ENCODE data around the gene ATRAID. TPM values are rescaled to one million over a fixed set of nuclear protein-coding genes. Genes with fewer than 3 reads are reported as not detected.
A peak's percentile ranks its signal among the peaks of the same experiment; 100 is the strongest.
"Not testable (repeated sequence)": the region's sequence is repeated elsewhere in the genome, so short reads cannot be mapped to it uniquely, and the experiment has no call there.

The ATRAID gene
- polyA plus RNA-seq (2013, experiment 1 of 4) = 164 TPM
- 175 TPM for polyA plus RNA-seq (2013, experiment 2 of 4)
- 172 TPM for polyA plus RNA-seq (2013, experiment 3 of 4)
- polyA plus RNA-seq (2013, experiment 4 of 4) = 188 TPM

GRCh38 chr2:27211943-27212625, at the start of gene ATRAID, which contains the start of gene SLC5A6:
Gene ATRAID (plus strand): TSS chr2:27212041. CDS start chr2:27212369, 328 bp downstream.
Gene SLC5A6 (minus strand): TSS chr2:27212268. CDS start chr2:27207650, 4,618 bp downstream.
- peaks cover 14% of the 10 kb centered on the region for H3K36me3 ChIP-seq (ENCODE audit: control insufficient read depth, insufficient read depth, low read length)
- no peaks in the 10 kb centered on the region for H3K9me3 ChIP-seq (ENCODE audit: control insufficient read depth, low read length)
- no peaks in the 10 kb centered on the region for H3K27me3 ChIP-seq (ENCODE audit: control insufficient read depth, insufficient read depth, low read length, poor library complexity, severe bottlenecking)
- peak within 1 kb of the TSS; percentile 94 for H3K4me3 ChIP-seq (ENCODE audit: insufficient read depth, low read depth, low read length)
- H3K4me1 ChIP-seq (ENCODE audit: control insufficient read depth, insufficient read depth, low read length) = peaks cover 12% of the 10 kb centered on the region
- peak within 1 kb of the TSS; percentile 97 for H3K27ac ChIP-seq (ENCODE audit: insufficient read depth, low read depth, low read length, poor library complexity, severe bottlenecking)
- 0% methylated on average over 73 of the region's 73 CpGs for WGBS, 2 experiments

DNA sequence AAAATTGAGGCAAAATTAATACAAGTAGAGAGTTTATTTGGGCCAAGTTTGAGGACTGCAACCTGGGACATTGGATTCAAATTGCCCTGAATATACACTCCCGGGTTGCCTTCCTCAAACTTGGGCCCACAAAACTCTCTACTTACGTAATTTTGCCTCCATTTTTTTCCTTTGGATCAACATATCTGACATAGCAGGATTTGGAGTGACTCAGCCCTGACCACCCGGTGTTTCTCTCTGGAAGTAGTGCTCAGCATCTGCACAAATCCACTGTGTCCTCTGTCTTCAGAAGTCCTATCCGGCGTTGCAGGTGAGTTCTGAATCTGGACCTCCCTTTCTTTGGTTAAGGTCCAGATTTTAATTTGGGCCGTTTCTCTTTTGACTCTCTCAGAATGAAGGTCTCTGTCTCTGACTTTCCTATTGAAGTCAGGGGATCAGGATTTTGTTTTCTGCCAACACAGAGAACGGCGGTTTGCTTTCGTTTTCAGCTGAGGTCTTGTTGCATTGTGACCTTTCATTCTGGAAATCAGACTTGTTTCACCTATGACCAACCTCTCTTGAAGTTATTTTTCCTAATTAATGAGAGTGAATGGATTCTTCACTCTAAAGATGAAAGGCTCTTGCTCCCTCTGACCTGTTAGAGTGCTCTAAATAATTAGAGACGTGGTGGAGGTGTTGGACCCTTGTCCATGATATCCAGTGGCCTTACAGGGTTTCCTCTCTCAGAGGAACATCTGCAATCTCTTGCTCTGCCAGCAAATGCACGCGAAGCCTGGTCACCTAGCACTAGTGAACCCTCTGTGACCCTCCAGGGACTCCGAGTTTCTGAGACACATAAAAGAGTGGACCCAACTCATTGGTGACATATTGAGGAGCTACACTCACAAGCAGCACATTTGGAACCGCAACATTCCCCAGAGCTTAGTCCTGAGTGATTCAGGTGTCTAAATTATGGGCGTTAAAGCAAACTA, 49.4 kb upstream of the ATRAID start:
- WGBS, 2 experiments = 93 to 94% methylated on average over 15 of the region's 15 CpGs
- Histone ChIP-seq H3K9me3 (ENCODE audit: control insufficient read depth, low read length) (no peaks in the 10 kb centered on the region), H3K4me3 (ENCODE audit: insufficient read depth, low read depth, low read length) (no peak overlapping the region)

DNA sequence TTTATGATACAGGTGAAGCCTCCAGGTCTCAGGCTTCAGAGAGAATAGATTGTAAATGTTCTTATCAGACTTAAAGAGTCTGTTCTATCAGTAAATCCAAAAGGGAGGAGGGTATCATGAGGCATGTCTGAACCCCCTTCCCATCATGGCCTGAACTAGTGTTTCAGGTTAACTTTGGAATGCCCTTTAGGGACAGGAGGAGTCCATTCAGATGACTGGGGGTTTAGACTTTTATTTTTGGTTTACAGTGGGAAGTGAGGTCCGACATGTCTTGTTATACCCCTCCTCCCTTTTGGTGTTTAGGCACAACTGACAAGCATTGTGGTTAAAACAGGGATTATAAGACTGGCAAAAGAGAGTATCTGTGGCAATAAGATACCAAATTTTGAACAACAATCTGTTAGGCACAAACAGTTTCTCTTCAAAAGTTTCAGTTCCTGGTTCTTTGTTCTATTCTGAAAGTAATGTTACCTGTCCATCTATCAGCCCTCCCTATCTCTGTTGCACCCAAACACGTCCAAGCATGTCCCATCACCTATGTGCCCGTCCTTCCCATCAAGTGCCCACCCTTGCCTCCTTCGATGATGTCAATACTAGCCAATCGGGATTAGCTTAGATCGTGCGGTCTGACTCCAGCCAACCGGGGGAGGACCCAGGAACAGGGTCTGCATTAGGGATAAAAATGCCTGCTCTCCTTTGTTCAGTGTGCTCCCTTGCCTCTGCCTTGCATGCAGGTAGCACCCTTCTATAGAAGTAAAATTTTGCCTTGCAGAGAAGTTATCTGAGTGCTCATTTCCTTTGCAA, 46.7 kb upstream of the ATRAID start:
- Histone ChIP-seq H3K4me3 (ENCODE audit: insufficient read depth, low read depth, low read length) (no peak overlapping the region), H3K27me3 (ENCODE audit: control insufficient read depth, insufficient read depth, low read length, poor library complexity, severe bottlenecking) (peaks cover 3% of the 10 kb centered on the region)
- 92% methylated on average over 8 of the region's 8 CpGs for WGBS, 2 experiments

More for the DNA sequence above, 49.4 kb upstream of the ATRAID start:
- Histone ChIP-seq H3K27me3 (ENCODE audit: control insufficient read depth, insufficient read depth, low read length, poor library complexity, severe bottlenecking) (no peaks in the 10 kb centered on the region), H3K27ac (ENCODE audit: insufficient read depth, low read depth, low read length, poor library complexity, severe bottlenecking) (no peak overlapping the region), H3K36me3 (ENCODE audit: control insufficient read depth, insufficient read depth, low read length) (no peaks in the 10 kb centered on the region), H3K4me1 (ENCODE audit: control insufficient read depth, insufficient read depth, low read length) (no peaks in the 10 kb centered on the region)

DNA sequence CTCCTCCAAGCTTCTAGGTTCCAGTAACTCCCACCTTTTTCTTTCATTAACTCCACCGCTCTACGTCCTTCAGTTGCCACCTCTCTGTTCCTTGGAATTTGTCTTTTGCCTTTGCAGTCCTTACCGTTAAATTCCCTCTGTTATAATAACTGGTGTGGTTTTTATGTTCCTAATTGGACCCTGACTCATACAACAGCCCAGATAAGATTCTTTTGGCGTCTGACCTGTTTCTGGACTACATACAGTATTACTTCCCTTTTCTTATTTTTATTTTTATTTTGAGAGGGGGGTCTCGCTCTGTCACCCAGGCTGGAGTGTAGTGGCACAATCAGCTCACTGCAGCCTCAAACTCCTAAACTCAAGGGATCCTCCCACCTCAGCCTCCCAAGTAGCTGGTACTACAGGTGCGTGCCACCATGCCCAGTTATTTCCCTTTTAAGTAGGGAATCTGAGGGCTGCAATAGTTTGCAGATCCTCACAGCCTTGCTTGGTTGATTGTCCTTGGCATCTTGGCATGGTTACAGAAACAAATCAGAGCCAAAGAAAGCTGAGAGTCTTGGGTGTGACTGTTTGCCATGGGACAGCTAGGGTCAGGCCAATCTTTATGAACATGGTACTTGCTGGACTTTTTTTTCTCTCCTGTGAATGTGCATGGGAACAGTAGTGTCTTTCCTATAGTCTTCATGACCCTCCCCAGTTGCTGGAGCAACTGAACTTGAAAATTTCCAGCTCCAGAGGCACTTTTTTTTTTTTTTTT, 41.1 kb upstream of the ATRAID start:
- H3K4me3 ChIP-seq (ENCODE audit: insufficient read depth, low read depth, low read length) = no peak overlapping the region
- H3K36me3 ChIP-seq (ENCODE audit: control insufficient read depth, insufficient read depth, low read length) = no peaks in the 10 kb centered on the region
- peaks cover 12% of the 10 kb centered on the region for H3K27me3 ChIP-seq (ENCODE audit: control insufficient read depth, insufficient read depth, low read length, poor library complexity, severe bottlenecking)
- H3K4me1 ChIP-seq (ENCODE audit: control insufficient read depth, insufficient read depth, low read length) = no peaks in the 10 kb centered on the region
- 86 to 89% methylated on average over 5 of the region's 6 CpGs for WGBS, 2 experiments
- H3K27ac ChIP-seq (ENCODE audit: insufficient read depth, low read depth, low read length, poor library complexity, severe bottlenecking) = no peak overlapping the region
- no peaks in the 10 kb centered on the region for H3K9me3 ChIP-seq (ENCODE audit: control insufficient read depth, low read length)

More for the DNA sequence above, 46.7 kb upstream of the ATRAID start:
- Histone ChIP-seq H3K9me3 (ENCODE audit: control insufficient read depth, low read length) (no peaks in the 10 kb centered on the region), H3K4me1 (ENCODE audit: control insufficient read depth, insufficient read depth, low read length) (no peaks in the 10 kb centered on the region), H3K36me3 (ENCODE audit: control insufficient read depth, insufficient read depth, low read length) (no peaks in the 10 kb centered on the region), H3K27ac (ENCODE audit: insufficient read depth, low read depth, low read length, poor library complexity, severe bottlenecking) (no peak overlapping the region)

DNA sequence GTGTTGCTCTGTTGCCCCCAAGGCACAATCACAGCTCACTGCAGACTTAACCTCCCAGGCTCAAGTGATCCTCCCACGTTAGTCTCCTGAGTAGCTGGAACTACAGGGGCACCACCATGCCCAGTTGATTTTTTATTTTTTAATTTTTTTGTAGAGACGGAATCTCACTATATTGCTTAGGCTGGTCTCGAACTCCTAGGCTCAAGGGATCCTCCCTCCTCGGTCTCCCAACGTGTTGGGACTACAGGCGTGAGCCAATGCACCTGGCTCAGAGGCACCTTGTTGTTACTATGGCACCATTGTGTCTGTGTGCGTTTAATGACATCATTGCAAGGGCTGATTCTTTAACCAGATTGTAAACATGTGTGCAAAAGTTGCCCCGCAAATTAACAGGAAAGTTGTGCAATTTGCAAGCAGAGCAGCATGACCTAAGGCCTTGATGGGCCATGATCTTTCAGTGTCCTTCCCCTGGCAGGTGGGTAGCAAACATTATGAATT, 40.4 kb upstream of the ATRAID start:
- Histone ChIP-seq H3K4me3 (ENCODE audit: insufficient read depth, low read depth, low read length) (no peak overlapping the region), H3K36me3 (ENCODE audit: control insufficient read depth, insufficient read depth, low read length) (no peaks in the 10 kb centered on the region), H3K27me3 (ENCODE audit: control insufficient read depth, insufficient read depth, low read length, poor library complexity, severe bottlenecking) (peaks cover 12% of the 10 kb centered on the region), H3K9me3 (ENCODE audit: control insufficient read depth, low read length) (no peaks in the 10 kb centered on the region), H3K27ac (ENCODE audit: insufficient read depth, low read depth, low read length, poor library complexity, severe bottlenecking) (no peak overlapping the region), H3K4me1 (ENCODE audit: control insufficient read depth, insufficient read depth, low read length) (no peaks in the 10 kb centered on the region)
- 91 to 93% methylated on average over 8 of the region's 8 CpGs for WGBS, 2 experiments

GRCh38 chr2:27174638-27175037, 37.2 kb upstream of the ATRAID start:
- peaks cover 12% of the 10 kb centered on the region for H3K27me3 ChIP-seq (ENCODE audit: control insufficient read depth, insufficient read depth, low read length, poor library complexity, severe bottlenecking)
- H3K36me3 ChIP-seq (ENCODE audit: control insufficient read depth, insufficient read depth, low read length) = no peaks in the 10 kb centered on the region
- WGBS, 2 experiments = 74 to 77% methylated on average over 6 of the region's 6 CpGs
- H3K4me1 ChIP-seq (ENCODE audit: control insufficient read depth, insufficient read depth, low read length) = no peaks in the 10 kb centered on the region
- H3K4me3 ChIP-seq (ENCODE audit: insufficient read depth, low read depth, low read length) = no peak overlapping the region
- H3K27ac ChIP-seq (ENCODE audit: insufficient read depth, low read depth, low read length, poor library complexity, severe bottlenecking) = no peak overlapping the region
- H3K9me3 ChIP-seq (ENCODE audit: control insufficient read depth, low read length) = no peaks in the 10 kb centered on the region

GRCh38 chr2:27175330-27175729, 36.5 kb upstream of the ATRAID start:
- WGBS, 2 experiments = 78 to 83% methylated on average over 7 to 8 of the region's 8 CpGs
- H3K4me1 ChIP-seq (ENCODE audit: control insufficient read depth, insufficient read depth, low read length) = no peaks in the 10 kb centered on the region
- peaks cover 8% of the 10 kb centered on the region for H3K27me3 ChIP-seq (ENCODE audit: control insufficient read depth, insufficient read depth, low read length, poor library complexity, severe bottlenecking)
- no peaks in the 10 kb centered on the region for H3K36me3 ChIP-seq (ENCODE audit: control insufficient read depth, insufficient read depth, low read length)
- H3K9me3 ChIP-seq (ENCODE audit: control insufficient read depth, low read length) = no peaks in the 10 kb centered on the region
- no peak overlapping the region for H3K4me3 ChIP-seq (ENCODE audit: insufficient read depth, low read depth, low read length)
- no peak overlapping the region for H3K27ac ChIP-seq (ENCODE audit: insufficient read depth, low read depth, low read length, poor library complexity, severe bottlenecking)

- not testable (repeated sequence) for H3K4me3 ChIP-seq (ENCODE audit: insufficient read depth, low read depth, low read length); H3K27me3 ChIP-seq (ENCODE audit: control insufficient read depth, insufficient read depth, low read length, poor library complexity, severe bottlenecking); H3K4me1 ChIP-seq (ENCODE audit: control insufficient read depth, insufficient read depth, low read length); H3K27ac ChIP-seq (ENCODE audit: insufficient read depth, low read depth, low read length, poor library complexity, severe bottlenecking); H3K36me3 ChIP-seq (ENCODE audit: control insufficient read depth, insufficient read depth, low read length); H3K9me3 ChIP-seq (ENCODE audit: control insufficient read depth, low read length)
- WGBS, 2 experiments = 86 to 94% methylated on average over 4 of the region's 4 CpGs
Observed at GRCh38 chr2:27175781-27176180, 36.1 kb upstream of the ATRAID start.
